Gastrocnemius medialis (tissue), 4 donors: ENCODE measurements around the gene SEC22A. TPM values are rescaled to one million over a fixed set of nuclear protein-coding genes. Genes with fewer than 3 reads are reported as not detected.

Experiments used
- ATAC-seq, 2 donors: fragments of 150-250 bp; one replicate each; pipeline ENCODE4 v1.9.1; 2016
- DNase-seq, 2 donors: peaks; one replicate each; pipeline ENCODE4 v3.0.0-alpha.2; 2019
- H3K27ac ChIP-seq, 4 donors: fragments of 200-600 bp; sonication (generic); 1 replicate in 1 of 4; 2 replicates in 3 of 4; pipeline ENCODE4 v1.5.1; 2016 to 2018; ENCODE audit warnings: mild to moderate bottlenecking in 2 of 4, moderate library complexity in 1 of 4
- H3K27me3 ChIP-seq, 3 donors: fragments of 200-600 bp; sonication (generic) in 2 of 3; 1 replicate in 1 of 3; 2 replicates in 2 of 3; pipeline versions ENCODE4 v1.5.1 to v1.6.0; 2016 to 2019; ENCODE audit warnings: mild to moderate bottlenecking in 1 of 3, moderate library complexity in 1 of 3
- H3K36me3 ChIP-seq, 2 donors: fragments of 200-600 bp; sonication (generic) in 1 of 2; one replicate each; pipeline ENCODE4 v1.5.1; 2017 to 2018
- H3K4me1 ChIP-seq, 2 donors: fragments of 200-600 bp; sonication (generic) in 1 of 2; one replicate each; pipeline ENCODE4 v1.5.1; 2016 to 2017; ENCODE audit warnings: mild to moderate bottlenecking in 2 of 2
- H3K4me3 ChIP-seq, 4 donors: fragments of 200-600 bp; sonication (generic) in 3 of 4; 1 replicate in 1 of 4; 2 replicates in 3 of 4; pipeline ENCODE4 v1.5.1; 2016 to 2019; ENCODE audit warnings: mild to moderate bottlenecking in 2 of 4
- H3K9me3 ChIP-seq, 3 donors: fragments of 200-600 bp; sonication (generic) in 2 of 3; 1 replicate in 1 of 3; 2 replicates in 2 of 3; pipeline ENCODE4 v1.5.1; 2016 to 2019
- POLR2A ChIP-seq, 2 donors: fragments of 450-650 bp; IDR thresholded peaks; one replicate each; pipeline ENCODE4 v1.6.1; 2017; ENCODE audit warnings: antibody characterized with exemption in 2 of 2, mild to moderate bottlenecking in 2 of 2, moderate library complexity in 2 of 2
- in situ Hi-C, 4 donors: fragments of 200-750 bp; cut with MboI; loops; one replicate each; pipeline versions ENCODE4 v1.15.0 to v1.8.0; 2017; ENCODE audit warnings: low sequenced_read_pairs in 4 of 4
- intact Hi-C: fragments of 100-400 bp; cut with DNase I; formaldehyde crosslinking; loops from one replicate; pipeline ENCODE4 v1.15.1; 2023; ENCODE audit warnings: low total_unique reads
- total RNA-seq, 4 donors: library from RNA; depleted of rRNA; stranded (reverse); fragments of >200 nt; gene quantifications; one replicate each; pipeline versions ENCODE4 v1.1.0 to v1.2.3, GENCODE V29; 2016
- TF ChIP-seq, protein P1 (sequence below), 5 experiments: fragments of 450-650 bp in 3 of 5; fragments of 200-600 bp in 2 of 5; sonication (generic) in 2 of 5; IDR thresholded peaks in 4 of 5; conservative IDR thresholded peaks in 1 of 5; 1 replicate in 4 of 5; 2 replicates in 1 of 5; pipeline ENCODE4 v1.5.1; 2016 to 2019; ENCODE audit warnings: antibody characterized with exemption in 5 of 5, mild to moderate bottlenecking in 3 of 5, moderate library complexity in 3 of 5

SEC22A gene
- total RNA-seq, 4 donors from 2014 or later: 13.8 to 22.6 (median 16.8) TPM

GRCh38 chr3:123270818-123271217 is 69.1 kb downstream of the SEC22A start:
- Histone ChIP-seq H3K4me1 (peaks cover 9 to 15% of the 10 kb centered on the region in 2 donors), H3K9me3 (no peaks in the 10 kb centered on the region), H3K27ac (no peak overlapping the region), H3K36me3 (no peaks in the 10 kb centered on the region), H3K4me3 (no peak overlapping the region), H3K27me3 (no peaks in the 10 kb centered on the region)
- in situ Hi-C loops (loop anchor here in 2 of 4 donors (25.0 kb wide), 1 partner anchor 334 kb away; no protein-coding TSS in a partner anchor), intact Hi-C loops (no loop called here)
- DNase-seq (no peak), ATAC-seq (no peak)
- TF ChIP-seq, protein P1, sequence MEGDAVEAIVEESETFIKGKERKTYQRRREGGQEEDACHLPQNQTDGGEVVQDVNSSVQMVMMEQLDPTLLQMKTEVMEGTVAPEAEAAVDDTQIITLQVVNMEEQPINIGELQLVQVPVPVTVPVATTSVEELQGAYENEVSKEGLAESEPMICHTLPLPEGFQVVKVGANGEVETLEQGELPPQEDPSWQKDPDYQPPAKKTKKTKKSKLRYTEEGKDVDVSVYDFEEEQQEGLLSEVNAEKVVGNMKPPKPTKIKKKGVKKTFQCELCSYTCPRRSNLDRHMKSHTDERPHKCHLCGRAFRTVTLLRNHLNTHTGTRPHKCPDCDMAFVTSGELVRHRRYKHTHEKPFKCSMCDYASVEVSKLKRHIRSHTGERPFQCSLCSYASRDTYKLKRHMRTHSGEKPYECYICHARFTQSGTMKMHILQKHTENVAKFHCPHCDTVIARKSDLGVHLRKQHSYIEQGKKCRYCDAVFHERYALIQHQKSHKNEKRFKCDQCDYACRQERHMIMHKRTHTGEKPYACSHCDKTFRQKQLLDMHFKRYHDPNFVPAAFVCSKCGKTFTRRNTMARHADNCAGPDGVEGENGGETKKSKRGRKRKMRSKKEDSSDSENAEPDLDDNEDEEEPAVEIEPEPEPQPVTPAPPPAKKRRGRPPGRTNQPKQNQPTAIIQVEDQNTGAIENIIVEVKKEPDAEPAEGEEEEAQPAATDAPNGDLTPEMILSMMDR (IDR thresholded peaks at IDR 0.05 in 4 of 5, conservative IDR thresholded peaks at IDR 0.05 in 1 of 5): no peak
- no peak for TF ChIP-seq POLR2A (IDR thresholded peaks at IDR 0.05)

GRCh38 chr3:123271466-123272159 is 69.9 kb downstream of the SEC22A start:
- TF ChIP-seq, protein P1 (IDR thresholded peaks at IDR 0.05 in 4 of 5, conservative IDR thresholded peaks at IDR 0.05 in 1 of 5): no peak
- no peak for TF ChIP-seq POLR2A (IDR thresholded peaks at IDR 0.05)
- H3K4me3 ChIP-seq: no peak overlapping the region
- intact Hi-C loops (no loop called here), in situ Hi-C loops (loop anchor here in 2 of 4 donors (25.0 kb wide), 1 partner anchor 334 kb away; no protein-coding TSS in a partner anchor)
- peak; percentile 38 to 66 for DNase-seq
- H3K27me3 ChIP-seq: no peaks in the 10 kb centered on the region
- H3K36me3 ChIP-seq: no peaks in the 10 kb centered on the region
- ATAC-seq: peak; percentile 88 to 92
- peak overlapping the region in 3 of 4 donors; percentile 28 to 62 (median 33) for H3K27ac ChIP-seq
- H3K4me1 ChIP-seq: peaks cover 9 to 15% of the 10 kb centered on the region in 2 donors
- H3K9me3 ChIP-seq: no peaks in the 10 kb centered on the region

- in situ Hi-C loops (loop anchor here in 2 of 4 donors (25.0 kb wide), 1 partner anchor 335 kb away; no protein-coding TSS in a partner anchor), intact Hi-C loops (no loop called here)
- H3K27ac ChIP-seq: no peak overlapping the region
- H3K9me3 ChIP-seq: no peaks in the 10 kb centered on the region
- DNase-seq (no peak), ATAC-seq (no peak)
- no peaks in the 10 kb centered on the region for H3K36me3 ChIP-seq
- no peaks in the 10 kb centered on the region for H3K27me3 ChIP-seq
- no peak for TF ChIP-seq POLR2A (IDR thresholded peaks at IDR 0.05)
- TF ChIP-seq, protein P1 (IDR thresholded peaks at IDR 0.05 in 4 of 5, conservative IDR thresholded peaks at IDR 0.05 in 1 of 5): no peak
- peaks cover 9 to 15% of the 10 kb centered on the region in 2 donors for H3K4me1 ChIP-seq
- no peak overlapping the region for H3K4me3 ChIP-seq
Measured at GRCh38 chr3:123272547-123272946, 70.8 kb downstream of the SEC22A start.

DNA sequence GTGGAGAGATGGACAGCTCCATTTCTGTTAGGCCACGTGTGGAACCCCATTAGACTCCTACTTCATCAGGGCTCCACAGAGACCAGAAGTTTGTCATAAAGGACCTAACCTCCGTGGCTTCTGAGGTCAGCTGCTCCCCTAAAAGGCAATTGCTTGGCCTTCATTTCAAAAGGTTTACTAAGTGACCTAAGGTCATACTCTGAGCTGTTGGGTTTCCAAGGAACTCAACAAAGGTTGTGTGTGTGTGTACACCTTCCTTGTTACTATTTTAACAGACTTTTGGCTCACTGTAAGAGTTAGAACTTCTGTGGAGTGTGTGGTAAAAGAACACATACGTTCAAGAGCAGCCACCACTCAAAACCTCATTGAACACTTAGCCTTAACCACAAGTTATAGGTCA is 73.9 kb downstream of the SEC22A start:
- Histone ChIP-seq H3K27ac (no peak overlapping the region), H3K4me1 (peaks cover 9 to 15% of the 10 kb centered on the region in 2 donors), H3K4me3 (no peak overlapping the region), H3K36me3 (no peaks in the 10 kb centered on the region), H3K9me3 (no peaks in the 10 kb centered on the region), H3K27me3 (no peaks in the 10 kb centered on the region)
- TF ChIP-seq POLR2A (IDR thresholded peaks at IDR 0.05): no peak
- TF ChIP-seq, protein P1 (IDR thresholded peaks at IDR 0.05 in 4 of 5, conservative IDR thresholded peaks at IDR 0.05 in 1 of 5): no peak
- DNase-seq (no peak), ATAC-seq (no peak)
- in situ Hi-C loops: no loop called here
- intact Hi-C loops: no loop called here
